ENCODE results near the gene CYP2U1. TPM values are rescaled to one million over a fixed set of nuclear protein-coding genes. Genes with fewer than 3 reads are reported as not detected.
"Not testable (repeated sequence)": the region's sequence is repeated elsewhere in the genome, so short reads cannot be mapped to it uniquely, and the experiment has no call there.

Gene CYP2U1
- total RNA-seq, 2 experiments from 2014 or later = 5.3 to 5.4 TPM

GRCh38 chr4:107937040-107937439 lies 5.7 kb downstream of the CYP2U1 start:
- ATAC-seq (ENCODE audit: low read depth) = no peak
- DNase-seq = no peak
- peak overlapping the region; percentile 58 for H3K4me3 Mint-ChIP-seq
- H3K27me3 Mint-ChIP-seq = no peaks in the 10 kb centered on the region
- peaks cover 16% of the 10 kb centered on the region for H3K36me3 Mint-ChIP-seq
- H3K4me1 Mint-ChIP-seq = peaks cover 18% of the 10 kb centered on the region
- H3K27ac Mint-ChIP-seq = no peak overlapping the region
- POLR2A ChIA-PET = no interaction called here
- peaks cover 3% of the 10 kb centered on the region for H3K9me3 Mint-ChIP-seq

GRCh38 chr4:107939307-107939706 lies 8.0 kb downstream of the CYP2U1 start:
- H3K36me3 Mint-ChIP-seq = peaks cover 16% of the 10 kb centered on the region
- POLR2A ChIA-PET = no interaction called here
- ATAC-seq (ENCODE audit: low read depth) (no peak), DNase-seq (no peak)
- no peak overlapping the region for H3K4me3 Mint-ChIP-seq
- H3K4me1 Mint-ChIP-seq = peaks cover 8% of the 10 kb centered on the region
- H3K27ac Mint-ChIP-seq = no peak overlapping the region
- peaks cover 3% of the 10 kb centered on the region for H3K9me3 Mint-ChIP-seq
- no peaks in the 10 kb centered on the region for H3K27me3 Mint-ChIP-seq

GRCh38 chr4:107945809-107946208 lies 14.5 kb downstream of the CYP2U1 start:
- H3K4me3 Mint-ChIP-seq = no peak overlapping the region
- no peak for ATAC-seq (ENCODE audit: low read depth)
- H3K27me3 Mint-ChIP-seq = no peaks in the 10 kb centered on the region
- peaks cover 14% of the 10 kb centered on the region for H3K36me3 Mint-ChIP-seq
- POLR2A ChIA-PET = no interaction called here
- no peaks in the 10 kb centered on the region for H3K9me3 Mint-ChIP-seq
- H3K27ac Mint-ChIP-seq = no peak overlapping the region
- DNase-seq = no peak
- H3K4me1 Mint-ChIP-seq = no peaks in the 10 kb centered on the region

GRCh38 chr4:107950746-107951540 lies 19.6 kb downstream of the CYP2U1 start:
- POLR2A ChIA-PET = no interaction called here
- Mint-ChIP-seq H3K9me3 (peaks cover 4% of the 10 kb centered on the region), H3K36me3 (peaks cover 19% of the 10 kb centered on the region), H3K4me1 (no peaks in the 10 kb centered on the region), H3K27me3 (no peaks in the 10 kb centered on the region), H3K27ac (no peak overlapping the region), H3K4me3 (no peak overlapping the region)
- DNase-seq (no peak), ATAC-seq (ENCODE audit: low read depth) (no peak)

GRCh38 chr4:107951551-107951950 lies 20.2 kb downstream of the CYP2U1 start:
- Mint-ChIP-seq H3K4me1 (no peaks in the 10 kb centered on the region), H3K36me3 (peaks cover 23% of the 10 kb centered on the region), H3K9me3 (peaks cover 10% of the 10 kb centered on the region), H3K27me3 (no peaks in the 10 kb centered on the region), H3K27ac (no peak overlapping the region), H3K4me3 (no peak overlapping the region)
- ATAC-seq (ENCODE audit: low read depth) (no peak), DNase-seq (no peak)
- POLR2A ChIA-PET = no interaction called here

GRCh38 chr4:107956011-107956410 lies 24.7 kb downstream of the CYP2U1 start:
- peaks cover 24% of the 10 kb centered on the region for H3K9me3 Mint-ChIP-seq
- DNase-seq (no peak), ATAC-seq (ENCODE audit: low read depth) (no peak)
- peaks cover 6% of the 10 kb centered on the region for H3K27me3 Mint-ChIP-seq
- POLR2A ChIA-PET = no interaction called here
- H3K36me3 Mint-ChIP-seq = peaks cover 18% of the 10 kb centered on the region
- no peaks in the 10 kb centered on the region for H3K4me1 Mint-ChIP-seq
- H3K27ac Mint-ChIP-seq = no peak overlapping the region
- H3K4me3 Mint-ChIP-seq = no peak overlapping the region

GRCh38 chr4:107966903-107967302 lies 35.6 kb downstream of the CYP2U1 start:
- Mint-ChIP-seq H3K36me3 (peaks cover 5% of the 10 kb centered on the region), H3K4me3 (no peak overlapping the region), H3K4me1 (no peaks in the 10 kb centered on the region), H3K27ac (no peak overlapping the region), H3K27me3 (peaks cover 4% of the 10 kb centered on the region), H3K9me3 (peaks cover 4% of the 10 kb centered on the region)
- POLR2A ChIA-PET = no interaction called here
- DNase-seq (no peak), ATAC-seq (ENCODE audit: low read depth) (no peak)

- not testable (repeated sequence) for H3K9me3 Mint-ChIP-seq, H3K27ac Mint-ChIP-seq, H3K36me3 Mint-ChIP-seq
These were observed 36.2 kb downstream of the CYP2U1 start for GRCh38 chr4:107967519-107967918.

GRCh38 chr4:107967921-107968320 lies 36.6 kb downstream of the CYP2U1 start:
- H3K4me3 Mint-ChIP-seq; H3K9me3 Mint-ChIP-seq; ATAC-seq (ENCODE audit: low read depth); H3K27ac Mint-ChIP-seq; POLR2A ChIA-PET; H3K4me1 Mint-ChIP-seq; DNase-seq; H3K27me3 Mint-ChIP-seq; H3K36me3 Mint-ChIP-seq: not testable (repeated sequence)

More at GRCh38 chr4:107967519-107967918, 36.2 kb downstream of the CYP2U1 start:
- POLR2A ChIA-PET; H3K4me3 Mint-ChIP-seq; ATAC-seq (ENCODE audit: low read depth); DNase-seq; H3K27me3 Mint-ChIP-seq; H3K4me1 Mint-ChIP-seq: not testable (repeated sequence)

GRCh38 chr4:107970063-107970798 lies 38.9 kb downstream of the CYP2U1 start:
- H3K4me1 Mint-ChIP-seq = peaks cover 5% of the 10 kb centered on the region
- POLR2A ChIA-PET = no interaction called here
- peaks cover 4% of the 10 kb centered on the region for H3K27me3 Mint-ChIP-seq
- no peak overlapping the region for H3K27ac Mint-ChIP-seq
- DNase-seq (no peak), ATAC-seq (ENCODE audit: low read depth) (no peak)
- H3K36me3 Mint-ChIP-seq = peaks cover 9% of the 10 kb centered on the region
- peaks cover 5% of the 10 kb centered on the region for H3K9me3 Mint-ChIP-seq
- no peak overlapping the region for H3K4me3 Mint-ChIP-seq

GRCh38 chr4:107972605-107973004 lies 41.3 kb downstream of the CYP2U1 start:
- peaks cover 5% of the 10 kb centered on the region for H3K9me3 Mint-ChIP-seq
- no peak overlapping the region for H3K27ac Mint-ChIP-seq
- DNase-seq = no peak
- POLR2A ChIA-PET = no interaction called here
- no peak overlapping the region for H3K4me3 Mint-ChIP-seq
- H3K36me3 Mint-ChIP-seq = peaks cover 5% of the 10 kb centered on the region
- ATAC-seq (ENCODE audit: low read depth) = no peak
- H3K27me3 Mint-ChIP-seq = no peaks in the 10 kb centered on the region
- peaks cover 5% of the 10 kb centered on the region for H3K4me1 Mint-ChIP-seq

- ATAC-seq (ENCODE audit: low read depth) (no peak), DNase-seq (no peak)
- Mint-ChIP-seq H3K36me3 (peaks cover 5% of the 10 kb centered on the region), H3K4me3 (no peak overlapping the region), H3K27ac (no peak overlapping the region), H3K9me3 (peaks cover 5% of the 10 kb centered on the region), H3K27me3 (no peaks in the 10 kb centered on the region), H3K4me1 (peaks cover 5% of the 10 kb centered on the region)
- POLR2A ChIA-PET = no interaction called here
These were observed 43.2 kb downstream of the CYP2U1 start for GRCh38 chr4:107974523-107974922.

- no peak overlapping the region for H3K27ac Mint-ChIP-seq
- DNase-seq = no peak
- POLR2A ChIA-PET = no interaction called here
- no peak for ATAC-seq (ENCODE audit: low read depth)
- H3K27me3 Mint-ChIP-seq = no peaks in the 10 kb centered on the region
- H3K4me1 Mint-ChIP-seq = peaks cover 8% of the 10 kb centered on the region
- H3K9me3 Mint-ChIP-seq = peaks cover 9% of the 10 kb centered on the region
- H3K36me3 Mint-ChIP-seq = peaks cover 12% of the 10 kb centered on the region
- no peak overlapping the region for H3K4me3 Mint-ChIP-seq
These were observed 46.1 kb downstream of the CYP2U1 start for GRCh38 chr4:107977482-107977881.
